SK-N-SH (cell line): ENCODE results near the gene GRB2. TPM values are rescaled to one million over a fixed set of nuclear protein-coding genes. Genes with fewer than 3 reads are reported as not detected.
A peak's percentile ranks its signal among the peaks of the same experiment; 100 is the strongest.

Experiments used
- CTCF ChIA-PET: fragments of 300-600, 350-600 bp; formaldehyde crosslinking; extraction: SDS; loops from one replicate; lab custom pipeline; 2021; lab: Yijun Ruan, JAX
- POLR2A ChIA-PET: fragments of 350-600 bp; sonication (Branson Sonifier 250); formaldehyde crosslinking; extraction: SDS; loops from one replicate; lab custom pipeline; 2020; ENCODE audit warnings: antibody characterized with exemption, inconsistent platforms; lab: Yijun Ruan, JAX
- DNase-seq: peaks from one replicate; pipeline ENCODE4 v3.0.0; 2012
- H2AFZ ChIP-seq: fragments of 200-600 bp; sonication (generic); 2 replicates; pipeline ENCODE4 v1.8.1; 2016; ENCODE audit warnings: antibody characterized with exemption, mild to moderate bottlenecking, low read depth
- H3F3A ChIP-seq: fragments of 200-600 bp; sonication (generic); replicated peaks from 2 replicates; pipeline ENCODE3; 2016; ENCODE audit warnings: antibody characterized with exemption, mild to moderate bottlenecking; ENCODE audit not compliant: insufficient read depth
- H3K27ac ChIP-seq, 2 experiments: fragments of 200-500 bp in 1 of 2; fragments of 200-600 bp in 1 of 2; sonication (Bioruptor generic) in 1 of 2; sonication (generic), shearing (Covaris generic) in 1 of 2; 2 replicates each; pipeline versions ENCODE4 v1.5.1 to v1.6.1; 2014 to 2016; ENCODE audit warnings: low read depth in 2 of 2, inconsistent platforms in 1 of 2, low read length in 1 of 2, mild to moderate bottlenecking in 1 of 2, mixed read lengths in 1 of 2
- H3K27me3 ChIP-seq: fragments of 200-600 bp; sonication (generic), shearing (Covaris generic); 2 replicates; pipeline ENCODE4 v1.6.1; 2016; ENCODE audit warnings: mixed run types; ENCODE audit not compliant: insufficient read depth
- H3K36me3 ChIP-seq, 2 experiments: fragments of 200-500 bp in 1 of 2; fragments of 200-600 bp in 1 of 2; sonication (Bioruptor generic) in 1 of 2; sonication (generic) in 1 of 2; replicated peaks in 1 of 2; 2 replicates each; pipeline versions ENCODE3 to v1.5.1; 2014 to 2016; ENCODE audit warnings: low read length in 1 of 2, mild to moderate bottlenecking in 1 of 2; ENCODE audit not compliant: insufficient read depth in 2 of 2, control insufficient read depth in 1 of 2
- H3K4me1 ChIP-seq, 2 experiments: fragments of 200-500 bp in 1 of 2; fragments of 200-600 bp in 1 of 2; sonication (Bioruptor generic) in 1 of 2; sonication (generic), shearing (Covaris generic) in 1 of 2; 2 replicates each; pipeline versions ENCODE4 v1.5.1 to v1.6.1; 2014 to 2016; ENCODE audit warnings: low read depth in 1 of 2, low read length in 1 of 2, mixed run types in 1 of 2; ENCODE audit not compliant: insufficient read depth in 2 of 2, control insufficient read depth in 1 of 2
- H3K4me2 ChIP-seq: fragments of 200-600 bp; sonication (generic), shearing (Covaris generic); 2 replicates; pipeline ENCODE4 v1.6.1; 2017; ENCODE audit warnings: mixed run types
- H3K4me3 ChIP-seq, 2 experiments: fragments of 200-500 bp in 1 of 2; fragments of 200-600 bp in 1 of 2; sonication (Bioruptor generic) in 1 of 2; sonication (generic), shearing (Covaris generic) in 1 of 2; 2 replicates each; pipeline versions ENCODE4 v1.5.1 to v1.8.1; 2014 to 2016; ENCODE audit warnings: low read depth in 2 of 2, inconsistent platforms in 1 of 2, low read length in 1 of 2, mild to moderate bottlenecking in 1 of 2, mixed read lengths in 1 of 2, moderate library complexity in 1 of 2
- H3K79me2 ChIP-seq: fragments of 200-600 bp; sonication (generic); 2 replicates; pipeline ENCODE4 v1.8.1; 2017; ENCODE audit warnings: mild to moderate bottlenecking; ENCODE audit not compliant: insufficient read depth
- H3K9ac ChIP-seq: fragments of 200-600 bp; sonication (generic); 2 replicates; pipeline ENCODE4 v1.6.1; 2017; ENCODE audit warnings: mixed run types
- H3K9me2 ChIP-seq: fragments of 200-600 bp; sonication (generic); 2 replicates; pipeline ENCODE4 v1.6.1; 2017; ENCODE audit warnings: mixed run types
- H3K9me3 ChIP-seq: fragments of 200-600 bp; sonication (generic); 2 replicates; pipeline ENCODE4 v1.6.1; 2017; ENCODE audit warnings: mixed run types, mild to moderate bottlenecking, moderate library complexity
- H4K20me1 ChIP-seq: fragments of 200-600 bp; sonication (generic); 2 replicates; pipeline ENCODE4 v1.6.1; 2017; ENCODE audit warnings: mild to moderate bottlenecking, mixed run types; ENCODE audit not compliant: insufficient read depth
- EZH2phosphoT487 ChIP-seq: fragments of 200-600 bp; sonication (generic); IDR thresholded peaks from 2 replicates; pipeline ENCODE4 v1.6.1; 2017; ENCODE audit warnings: low read depth, mixed run types, mild to moderate bottlenecking, antibody characterized with exemption, moderate library complexity, borderline replicate concordance
- FOXJ3 ChIP-seq: sonication (generic); formaldehyde crosslinking; IDR thresholded peaks from 2 replicates; pipeline ENCODE4 v1.5.1; 2020; ENCODE audit warnings: mild to moderate bottlenecking, missing genetic modification reagents
- MXI1 ChIP-seq: IDR thresholded peaks from 2 replicates; pipeline ENCODE4 v1.6.1; 2012; ENCODE audit warnings: mild to moderate bottlenecking, low read depth, low read length, improper control_type of control experiment
- RCOR1 ChIP-seq: fragments of 150-350 bp; IDR thresholded peaks from 2 replicates; pipeline ENCODE4 v1.6.1; 2017; ENCODE audit warnings: antibody characterized with exemption, low read length
- YY1 ChIP-seq: IDR thresholded peaks from 2 replicates; pipeline ENCODE4 v1.4.0; 2012; ENCODE audit warnings: low read depth, mild to moderate bottlenecking
- WGBS: methylation state at CpG from one replicate; pipeline ENCODE4 v1.1.6; 2017; ENCODE audit warnings: low lambda C conversion rate; 5-methylcytosine and 5-hydroxymethylcytosine counted together
- polyA plus RNA-seq, 3 experiments: library from polyadenylated mRNA; depleted of rRNA; stranded (reverse); fragments of >200 nt; gene quantifications; 2 replicates each; pipeline ENCODE4 v1.2.3, GENCODE V29; 2012
- TF ChIP-seq, protein P1 (sequence below): fragments of 150-350 bp; IDR thresholded peaks from 2 replicates; pipeline ENCODE4 v1.6.1; 2016; ENCODE audit warnings: mild to moderate bottlenecking, low read depth, low read length
- TF ChIP-seq, protein P2 (sequence below): fragments of 150-350 bp; IDR thresholded peaks from 2 replicates; pipeline ENCODE4 v1.6.1; 2017; ENCODE audit warnings: antibody characterized with exemption, low read length, low read depth, borderline replicate concordance
- TF ChIP-seq, protein P3 (sequence below): IDR thresholded peaks from 2 replicates; pipeline ENCODE4 v1.4.0; 2012; ENCODE audit warnings: low read depth, borderline replicate concordance
- TF ChIP-seq, protein P4 (sequence below): IDR thresholded peaks from 2 replicates; pipeline ENCODE4 v1.4.0; 2012; ENCODE audit warnings: low read depth

GRB2 gene
- polyA plus RNA-seq, 1 of the 3 experiments (the other 2 are of a cell fraction), result 89.6 TPM

DNA sequence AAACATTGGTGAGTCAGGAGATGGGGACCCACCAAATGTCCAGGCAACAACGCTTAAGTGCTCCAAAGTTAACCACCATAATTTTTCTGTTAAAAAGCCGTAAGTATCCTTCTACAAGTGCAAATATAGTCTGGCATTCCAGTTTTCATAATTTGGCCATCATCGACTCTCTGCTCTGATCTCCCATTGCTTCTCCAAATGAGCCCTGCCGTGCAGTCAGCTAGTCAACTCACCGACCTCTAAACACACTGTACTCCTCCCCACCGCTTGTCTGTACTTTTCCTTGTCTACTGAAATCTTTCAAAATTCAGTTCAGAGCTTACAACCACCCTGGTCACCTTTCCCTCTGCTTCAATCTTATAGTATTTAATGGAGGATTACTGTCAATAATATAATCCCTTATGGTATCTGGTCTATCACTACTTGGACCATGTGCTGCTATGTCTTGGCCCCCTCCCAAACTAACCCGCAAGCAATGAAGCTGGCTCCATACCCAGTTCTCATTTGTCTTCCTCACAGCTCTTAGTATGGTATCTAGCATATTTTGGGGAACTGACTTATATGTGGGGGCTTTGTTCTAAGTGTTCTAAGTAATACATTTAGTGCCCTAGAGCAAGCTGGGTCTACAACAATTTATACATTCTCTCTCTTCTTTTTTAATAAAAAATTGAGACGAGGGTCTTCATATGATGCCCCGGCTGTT, 63.5 kb downstream of the GRB2 start (continued):
- TF ChIP-seq, protein P1, sequence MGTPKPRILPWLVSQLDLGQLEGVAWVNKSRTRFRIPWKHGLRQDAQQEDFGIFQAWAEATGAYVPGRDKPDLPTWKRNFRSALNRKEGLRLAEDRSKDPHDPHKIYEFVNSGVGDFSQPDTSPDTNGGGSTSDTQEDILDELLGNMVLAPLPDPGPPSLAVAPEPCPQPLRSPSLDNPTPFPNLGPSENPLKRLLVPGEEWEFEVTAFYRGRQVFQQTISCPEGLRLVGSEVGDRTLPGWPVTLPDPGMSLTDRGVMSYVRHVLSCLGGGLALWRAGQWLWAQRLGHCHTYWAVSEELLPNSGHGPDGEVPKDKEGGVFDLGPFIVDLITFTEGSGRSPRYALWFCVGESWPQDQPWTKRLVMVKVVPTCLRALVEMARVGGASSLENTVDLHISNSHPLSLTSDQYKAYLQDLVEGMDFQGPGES, result no peak
- TF ChIP-seq, protein P2, sequence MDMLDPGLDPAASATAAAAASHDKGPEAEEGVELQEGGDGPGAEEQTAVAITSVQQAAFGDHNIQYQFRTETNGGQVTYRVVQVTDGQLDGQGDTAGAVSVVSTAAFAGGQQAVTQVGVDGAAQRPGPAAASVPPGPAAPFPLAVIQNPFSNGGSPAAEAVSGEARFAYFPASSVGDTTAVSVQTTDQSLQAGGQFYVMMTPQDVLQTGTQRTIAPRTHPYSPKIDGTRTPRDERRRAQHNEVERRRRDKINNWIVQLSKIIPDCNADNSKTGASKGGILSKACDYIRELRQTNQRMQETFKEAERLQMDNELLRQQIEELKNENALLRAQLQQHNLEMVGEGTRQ, result no peak
- TF ChIP-seq EZH2phosphoT487, result no peak
- TF ChIP-seq, protein P3, sequence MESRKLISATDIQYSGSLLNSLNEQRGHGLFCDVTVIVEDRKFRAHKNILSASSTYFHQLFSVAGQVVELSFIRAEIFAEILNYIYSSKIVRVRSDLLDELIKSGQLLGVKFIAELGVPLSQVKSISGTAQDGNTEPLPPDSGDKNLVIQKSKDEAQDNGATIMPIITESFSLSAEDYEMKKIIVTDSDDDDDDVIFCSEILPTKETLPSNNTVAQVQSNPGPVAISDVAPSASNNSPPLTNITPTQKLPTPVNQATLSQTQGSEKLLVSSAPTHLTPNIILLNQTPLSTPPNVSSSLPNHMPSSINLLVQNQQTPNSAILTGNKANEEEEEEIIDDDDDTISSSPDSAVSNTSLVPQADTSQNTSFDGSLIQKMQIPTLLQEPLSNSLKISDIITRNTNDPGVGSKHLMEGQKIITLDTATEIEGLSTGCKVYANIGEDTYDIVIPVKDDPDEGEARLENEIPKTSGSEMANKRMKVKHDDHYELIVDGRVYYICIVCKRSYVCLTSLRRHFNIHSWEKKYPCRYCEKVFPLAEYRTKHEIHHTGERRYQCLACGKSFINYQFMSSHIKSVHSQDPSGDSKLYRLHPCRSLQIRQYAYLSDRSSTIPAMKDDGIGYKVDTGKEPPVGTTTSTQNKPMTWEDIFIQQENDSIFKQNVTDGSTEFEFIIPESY, result no peak
- no peak for TF ChIP-seq RCOR1
- TF ChIP-seq, protein P4, sequence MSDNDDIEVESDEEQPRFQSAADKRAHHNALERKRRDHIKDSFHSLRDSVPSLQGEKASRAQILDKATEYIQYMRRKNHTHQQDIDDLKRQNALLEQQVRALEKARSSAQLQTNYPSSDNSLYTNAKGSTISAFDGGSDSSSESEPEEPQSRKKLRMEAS, result no peak

DNA sequence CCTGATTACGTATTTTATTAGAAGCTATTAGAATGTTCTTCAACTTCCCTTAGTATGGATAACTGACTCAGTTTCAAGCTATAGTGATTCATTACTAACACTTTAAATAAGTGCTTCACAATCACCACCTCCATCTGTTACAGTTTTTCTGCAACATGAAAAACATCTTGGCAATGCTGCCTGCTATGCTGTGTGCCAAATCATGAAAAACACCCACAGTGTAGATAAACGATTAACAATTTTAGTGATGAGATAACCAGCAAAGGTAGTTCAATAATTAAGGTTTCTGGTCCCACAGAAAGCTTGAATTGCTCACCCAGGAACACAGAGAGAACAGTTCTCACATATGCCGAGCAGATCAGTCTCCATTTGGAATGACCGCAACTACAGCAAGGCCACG, 64.8 kb downstream of the GRB2 start:
- H4K20me1 ChIP-seq, result peaks cover 79% of the 10 kb centered on the region
- peaks cover 6 to 9% of the 10 kb centered on the region in 2 experiments; a peak in 3 of 4 replicates for H3K4me1 ChIP-seq
- POLR2A ChIA-PET, result interaction anchor here (1.2 kb wide), 1 partner anchor 53 kb away, joined by 3 read pairs; no protein-coding TSS in a partner anchor
- no peak for DNase-seq
- H3K4me3 ChIP-seq, result no peak overlapping the region
- CTCF ChIA-PET, result interaction anchor here (0.5 to 8.0 kb wide), 6 partner anchors 9 to 162 kb away, joined by 3 to 56 read pairs (median 4); partner anchors contain the start of gene MIF4GD
- 81% methylated on average over 5 of the region's 5 CpGs for WGBS
- no peaks in the 10 kb centered on the region for H3K27me3 ChIP-seq
- peaks cover 91% of the 10 kb centered on the region for H3K79me2 ChIP-seq
- H3K9me3 ChIP-seq, result no peaks in the 10 kb centered on the region
- no peak overlapping the region for H3K9ac ChIP-seq
- H2AFZ ChIP-seq, result no peak overlapping the region
- TF ChIP-seq FOXJ3 (CRISPR knock-in tag) (no peak), MXI1 (no peak), YY1 (no peak), EZH2phosphoT487 (no peak)
- peak overlapping the region in 1 of 2 experiments; percentile 7; a peak in 1 of 4 replicates for H3K27ac ChIP-seq
- H3K9me2 ChIP-seq, result no peaks in the 10 kb centered on the region
- H3K4me2 ChIP-seq, result no peak overlapping the region
- H3K36me3 ChIP-seq, result peaks cover 0 to 3% of the 10 kb centered on the region in 2 experiments
- H3F3A ChIP-seq, result peaks cover 21% of the 10 kb centered on the region
